GM12878 (cell line): ENCODE data around the gene ZNF827. TPM values are rescaled to one million over a fixed set of nuclear protein-coding genes. Genes with fewer than 3 reads are reported as not detected.

Experiments used
- ATAC-seq: fragments of 200-7000 bp; cut with Tn5 transposase; 3 replicates; pipeline ENCODE4 v1.9.1; 2020; ENCODE audit warnings: mild to moderate bottlenecking, moderate library complexity
- BruUV-seq: library from RNA; stranded (reverse); fragments of 400-500 nt; replicated peaks from 2 replicates; lab custom pipeline; 2021; lab: Mats Ljungman, UMichigan
- CTCF ChIA-PET: fragments of 300-600 bp; sonication (Branson Sonifier 250); formaldehyde crosslinking; extraction: SDS; loops from one replicate; lab custom pipeline; 2021; ENCODE audit warnings: inconsistent platforms; lab: Yijun Ruan, JAX
- POLR2A ChIA-PET: fragments of 350-600 bp; formaldehyde crosslinking; extraction: SDS; loops from one replicate; lab custom pipeline; 2021; ENCODE audit warnings: inconsistent platforms; lab: Charles Lee
- RAD21 ChIA-PET: fragments of 300-600 bp; sonication (Branson Sonifier 250); formaldehyde crosslinking; loops from one replicate; lab custom pipeline; 2023; ENCODE audit warnings: antibody characterized with exemption; ENCODE audit not compliant: unreplicated experiment; lab: Charles Lee
- SMC1A ChIA-PET: fragments of 300-600 bp; sonication (Branson Sonifier 250); formaldehyde crosslinking; loops from one replicate; lab custom pipeline; 2023; ENCODE audit not compliant: unreplicated experiment, uncharacterized antibody; lab: Charles Lee
- DNase-seq: peaks from one replicate; pipeline ENCODE4 v3.0.0-alpha.2; 2011; ENCODE audit warnings: low read depth, low spot score
- FAIRE-seq: peaks from 3 replicates; lab custom pipeline; 2011; peaks lifted over from hg19 to GRCh38; lab: Jason Lieb, UNC
- H2AFZ ChIP-seq: 2 replicates; pipeline ENCODE4 v1.6.0; 2011; ENCODE audit warnings: low read depth, low read length, control low read depth; ENCODE audit not compliant: control insufficient read depth
- H3K27ac ChIP-seq: 2 replicates; pipeline ENCODE4 v1.5.1; 2011; ENCODE audit warnings: control low read depth; ENCODE audit not compliant: control insufficient read depth, insufficient read depth
- H3K27me3 ChIP-seq, 2 experiments: replicated peaks in 1 of 2; 2 replicates each; pipeline versions ENCODE4 v1.6.0 to v1.6.1; 2011; ENCODE audit warnings: low read length in 1 of 2; ENCODE audit not compliant: control insufficient read depth in 2 of 2, insufficient read depth in 2 of 2
- H3K36me3 ChIP-seq, 2 experiments: 2 replicates each; pipeline ENCODE4 v1.5.1; 2011; ENCODE audit warnings: low read length in 1 of 2; ENCODE audit not compliant: control insufficient read depth in 2 of 2, insufficient read depth in 2 of 2
- H3K4me1 ChIP-seq: 2 replicates; pipeline ENCODE4 v1.6.1; 2011; ENCODE audit warnings: mild to moderate bottlenecking, low read length, moderate library complexity, mixed read lengths; ENCODE audit not compliant: control insufficient read depth, insufficient read depth
- H3K4me2 ChIP-seq: 2 replicates; pipeline ENCODE4 v1.6.0; 2011; ENCODE audit warnings: control low read depth; ENCODE audit not compliant: control insufficient read depth, insufficient read depth
- H3K4me3 ChIP-seq: fragments of 200-600 bp; sonication (generic); 2 replicates; pipeline ENCODE4 v1.5.1; 2016
- H3K79me2 ChIP-seq: 2 replicates; pipeline ENCODE4 v1.6.0; 2011; ENCODE audit warnings: low read length; ENCODE audit not compliant: control insufficient read depth, insufficient read depth
- H3K9ac ChIP-seq: 2 replicates; pipeline ENCODE4 v1.8.0; 2011; ENCODE audit warnings: low read length, control low read depth, mixed read lengths; ENCODE audit not compliant: control insufficient read depth, insufficient read depth
- H3K9me3 ChIP-seq: replicated peaks from 3 replicates; pipeline ENCODE4 v1.5.1; 2011; ENCODE audit warnings: mild to moderate bottlenecking, low read length; ENCODE audit not compliant: control insufficient read depth, insufficient read depth
- H4K20me1 ChIP-seq: 2 replicates; pipeline ENCODE4 v1.6.0; 2011; ENCODE audit not compliant: control insufficient read depth, insufficient read depth
- BMI1 ChIP-seq: fragments of 450-650 bp; IDR thresholded peaks from 2 replicates; pipeline ENCODE4 v1.6.1; 2016; ENCODE audit warnings: mild to moderate bottlenecking, moderate library complexity, borderline replicate concordance
- CTCF ChIP-seq, 3 experiments: IDR thresholded peaks in 2 of 3; conservative IDR thresholded peaks in 1 of 3; 2 replicates each; pipeline ENCODE4 v1.5.1; 2011; ENCODE audit warnings: low read depth in 3 of 3, low read length in 3 of 3, mild to moderate bottlenecking in 3 of 3, control low read depth in 2 of 3, moderate library complexity in 2 of 3, inconsistent platforms in 1 of 3, mixed read lengths in 1 of 3; ENCODE audit not compliant: control insufficient read depth in 2 of 3, insufficient read depth in 1 of 3; ENCODE audit errors: extremely low read depth in 1 of 3
- ESRRA ChIP-seq: IDR thresholded peaks from 2 replicates; pipeline ENCODE4 v1.6.1; 2012; ENCODE audit warnings: mild to moderate bottlenecking, low read length, improper control_type of control experiment
- PAX5 ChIP-seq: IDR thresholded peaks from 2 replicates; pipeline ENCODE4 v1.6.1; 2011; ENCODE audit warnings: low read depth, low read length, borderline replicate concordance
- RBBP5 ChIP-seq: fragments of 200-600 bp; sonication (generic); conservative IDR thresholded peaks from 2 replicates; pipeline ENCODE4 v1.6.1; 2016
- RFX5 ChIP-seq: IDR thresholded peaks from 2 replicates; pipeline ENCODE4 v1.6.1; 2011; ENCODE audit warnings: low read depth, low read length, improper control_type of control experiment
- SREBF2 ChIP-seq: IDR thresholded peaks from 2 replicates; pipeline ENCODE4 v1.6.1; 2012; ENCODE audit warnings: mild to moderate bottlenecking, low read length
- STAT1 ChIP-seq: fragments of 450-650 bp; conservative IDR thresholded peaks from 2 replicates; pipeline ENCODE4 v1.6.1; 2014; ENCODE audit warnings: antibody characterized with exemption, mild to moderate bottlenecking
- TAF1 ChIP-seq: IDR thresholded peaks from 2 replicates; pipeline ENCODE4 v1.6.1; 2011; ENCODE audit warnings: mild to moderate bottlenecking, low read depth, low read length, borderline replicate concordance
- TARDBP ChIP-seq: IDR thresholded peaks from 2 replicates; pipeline ENCODE4 v1.6.1; 2016; ENCODE audit warnings: borderline replicate concordance
- USF1 ChIP-seq: IDR thresholded peaks from 2 replicates; pipeline ENCODE4 v1.6.1; 2011; ENCODE audit warnings: borderline replicate concordance, low read depth, mild to moderate bottlenecking, moderate library complexity, mixed read lengths, low read length; ENCODE audit not compliant: insufficient read depth; ENCODE audit errors: extremely low read length
- ZBTB11 ChIP-seq: fragments of 450-650 bp; formaldehyde crosslinking; IDR thresholded peaks from 2 replicates; pipeline ENCODE4 v1.5.0; 2022; ENCODE audit warnings: mild to moderate bottlenecking, missing genetic modification characterization
- ZNF384 ChIP-seq: IDR thresholded peaks from 2 replicates; pipeline ENCODE4 v1.6.1; 2012; ENCODE audit warnings: low read depth, mild to moderate bottlenecking, low read length, improper control_type of control experiment, borderline replicate concordance
- WGBS: methylation state at CpG from one replicate; pipeline ENCODE4 v1.1.6; 2016; ENCODE audit warnings: low lambda C conversion rate; ENCODE audit not compliant: insufficient replicate concordance, insufficient coverage; ENCODE audit errors: missing lambda C conversion rate; 5-methylcytosine and 5-hydroxymethylcytosine counted together
- in situ Hi-C: fragments of 300-500 bp; cut with MboI; formaldehyde crosslinking; loops from 9 replicates; pipeline ENCODE4 v1.14.3; 2018; ENCODE audit warnings: mixed read lengths
- intact Hi-C: fragments of 100-400 bp; cut with micrococcal nuclease; formaldehyde crosslinking; loops from one replicate; pipeline ENCODE4 v1.14.2; 2022; ENCODE audit not compliant: unreplicated experiment
- polyA plus RNA-seq, 11 experiments: library from polyadenylated mRNA; depleted of rRNA in 4 of 11; unstranded in 6 of 11; stranded (reverse) in 5 of 11; fragments of >200 nt; fragmentation: Nextera tagmentation in 4 of 11; fragmentation: Illumina TruSeq in 1 of 11; extraction: Ambion mirVana in 4 of 11; extraction: Trizol in 1 of 11; gene quantifications; 1 replicate in 1 of 11; 2 replicates in 10 of 11; pipeline versions ENCODE4 v1.2.1 to v1.2.3, GENCODE V29; 2011 to 2016; ENCODE audit warnings: inconsistent platforms in 2 of 11, missing spikeins in 2 of 11, low read depth in 1 of 11
- total RNA-seq, 4 experiments: library from RNA; depleted of rRNA in 3 of 4; stranded (reverse); fragments of >200 nt in 3 of 4; fragmentation: Illumina TruSeq in 1 of 4; extraction: Trizol in 1 of 4; gene quantifications; 2 replicates each; pipeline versions ENCODE4 v1.2.1 to v1.2.3, GENCODE V29; 2013 to 2021

ZNF827 gene
- total and polyA plus RNA-seq, 10 of the 15 experiments (the other 5 are each of a cell fraction or from before 2014, with no cell fraction given): 3.8 to 31.5 (median 13.6) TPM

GRCh38 chr4:145740806-145741205 lies 197.8 kb downstream of the ZNF827 start (continued):
- TF ChIP-seq CTCF (IDR thresholded peaks at IDR 0.05 in 2 of 3, conservative IDR thresholded peaks at IDR 0.05 in 1 of 3; ENCODE audit: control insufficient read depth in 2 of 3, extremely low read depth in 1 of 3, insufficient read depth in 1 of 3, low read depth in 3 of 3, low read length in 3 of 3) (no peak), ESRRA (no peak)

- Histone ChIP-seq H3K4me1 (peaks cover 6% of the 10 kb centered on the region), H3K4me3 (no peak overlapping the region), H3K4me2 (no peak overlapping the region), H3K36me3 (no peaks in the 10 kb centered on the region), H3K27me3 (peaks cover 0 to 5% of the 10 kb centered on the region in 2 experiments; a peak in 2 of 4 replicates), H3K79me2 (no peaks in the 10 kb centered on the region), H3K9me3 (no peaks in the 10 kb centered on the region), H3K27ac (no peak overlapping the region), H4K20me1 (no peaks in the 10 kb centered on the region), H2AFZ (no peak overlapping the region; the same call in 1 of the 2 replicates)
- ChIA-PET RAD21 (no interaction called here), POLR2A (no interaction called here), CTCF (no interaction called here), SMC1A (no interaction called here)
- FAIRE-seq: no peak
- in situ Hi-C loops: no loop called here
- WGBS: 51% methylated on average over 5 of the region's 5 CpGs
- DNase-seq: no peak
- no peak for ATAC-seq
- no TSS peak for BruUV-seq
- TF ChIP-seq RBBP5 (no peak), PAX5 (no peak), ZNF384 (no peak), TARDBP (no peak), USF1 (no peak), TAF1 (no peak), BMI1 (no peak), STAT1 (no peak), RFX5 (no peak), ZBTB11 (CRISPR knock-in tag) (no peak), SREBF2 (no peak)
- TF ChIP-seq, all 136 proteins: peak for 0
- no peak overlapping the region for H3K9ac ChIP-seq
- intact Hi-C loops: no loop called here
Measured at GRCh38 chr4:145739845-145740244, 198.8 kb downstream of the ZNF827 start.
